CD4-positive, CD25-positive, alpha-beta regulatory T cell (primary cell): ENCODE measurements around the gene RNASE2. TPM values are rescaled to one million over a fixed set of nuclear protein-coding genes. Genes with fewer than 3 reads are reported as not detected.

ENCODE experiments used
- ATAC-seq, 2 donors: fragments of 150-1000 bp; cut with Tn5 transposase; one replicate each; pipeline ENCODE4 v1.10.0; 2021; ENCODE audit warnings: low read depth in 2 of 2, moderate number of reproducible peaks in 2 of 2, moderate library complexity in 1 of 2
- DNase-seq, 3 donors: peaks; one replicate each; pipeline versions ENCODE4 v3.0.0 to v3.0.0-alpha.2; 2012 to 2022; ENCODE audit warnings: mixed read lengths in 1 of 3
- H3K27ac ChIP-seq: one replicate; pipeline ENCODE4 v1.7.0; 2013; ENCODE audit warnings: mild to moderate bottlenecking, low read length; ENCODE audit not compliant: insufficient read depth, poor library complexity, severe bottlenecking
- H3K27me3 ChIP-seq: one replicate; pipeline ENCODE4 v1.7.0; 2013; ENCODE audit warnings: low read length; ENCODE audit not compliant: control insufficient read depth, insufficient read depth
- H3K36me3 ChIP-seq: one replicate; pipeline ENCODE4 v1.7.0; 2013; ENCODE audit warnings: mild to moderate bottlenecking, low read length, moderate library complexity; ENCODE audit not compliant: control insufficient read depth, insufficient read depth
- H3K4me1 ChIP-seq: 2 replicates; pipeline ENCODE4 v1.7.0; 2013; ENCODE audit warnings: mild to moderate bottlenecking, low read length; ENCODE audit not compliant: insufficient read depth, control insufficient read depth, poor library complexity, severe bottlenecking
- H3K4me3 ChIP-seq: one replicate; pipeline ENCODE4 v1.7.0; 2013; ENCODE audit warnings: low read depth, mild to moderate bottlenecking, low read length, moderate library complexity
- H3K9me3 ChIP-seq, 2 experiments: 1 replicate in 1 of 2; 2 replicates in 1 of 2; pipeline ENCODE4 v1.7.0; 2013; ENCODE audit warnings: low read length in 2 of 2, mild to moderate bottlenecking in 1 of 2, moderate library complexity in 1 of 2; ENCODE audit not compliant: control insufficient read depth in 2 of 2
- H3K27ac Mint-ChIP-seq, 3 donors: one replicate each; pipeline ENCODE4 v1.8.0; 2020 to 2022; ENCODE audit warnings: mild to moderate bottlenecking in 3 of 3, mixed read lengths in 3 of 3, moderate library complexity in 2 of 3
- H3K27me3 Mint-ChIP-seq: one replicate; pipeline ENCODE4 v1.8.0; 2022; ENCODE audit warnings: mild to moderate bottlenecking, mixed read lengths
- H3K36me3 Mint-ChIP-seq: one replicate; pipeline ENCODE4 v1.8.0; 2020; ENCODE audit warnings: mixed read lengths
- H3K4me1 Mint-ChIP-seq, 4 donors: one replicate each; pipeline ENCODE4 v1.8.0; 2020 to 2022; ENCODE audit warnings: mixed read lengths in 4 of 4, mild to moderate bottlenecking in 1 of 4
- H3K4me3 Mint-ChIP-seq, 4 donors: one replicate each; pipeline ENCODE4 v1.8.0; 2020 to 2022; ENCODE audit warnings: mild to moderate bottlenecking in 4 of 4, mixed read lengths in 4 of 4, moderate library complexity in 3 of 4
- H3K9me3 Mint-ChIP-seq, 7 donors: one replicate each; pipeline ENCODE4 v1.8.0; 2020 to 2022; ENCODE audit warnings: mixed read lengths in 7 of 7, mild to moderate bottlenecking in 3 of 7, moderate library complexity in 2 of 7
- polyA plus RNA-seq, 4 donors: library from polyadenylated mRNA; unstranded; fragments of 300-500 nt; fragmentation: Illumina TruSeq; gene quantifications; one replicate each; pipeline ENCODE4 v1.2.3, GENCODE V29; 2021
- total RNA-seq: library from RNA; stranded (reverse); gene quantifications from one replicate; pipeline ENCODE4 v1.2.3, GENCODE V29; 2022

Gene RNASE2
- total and polyA plus RNA-seq, 5 donors from 2014 or later = 0.29 to 0.70 TPM; not detected in 3

DNA sequence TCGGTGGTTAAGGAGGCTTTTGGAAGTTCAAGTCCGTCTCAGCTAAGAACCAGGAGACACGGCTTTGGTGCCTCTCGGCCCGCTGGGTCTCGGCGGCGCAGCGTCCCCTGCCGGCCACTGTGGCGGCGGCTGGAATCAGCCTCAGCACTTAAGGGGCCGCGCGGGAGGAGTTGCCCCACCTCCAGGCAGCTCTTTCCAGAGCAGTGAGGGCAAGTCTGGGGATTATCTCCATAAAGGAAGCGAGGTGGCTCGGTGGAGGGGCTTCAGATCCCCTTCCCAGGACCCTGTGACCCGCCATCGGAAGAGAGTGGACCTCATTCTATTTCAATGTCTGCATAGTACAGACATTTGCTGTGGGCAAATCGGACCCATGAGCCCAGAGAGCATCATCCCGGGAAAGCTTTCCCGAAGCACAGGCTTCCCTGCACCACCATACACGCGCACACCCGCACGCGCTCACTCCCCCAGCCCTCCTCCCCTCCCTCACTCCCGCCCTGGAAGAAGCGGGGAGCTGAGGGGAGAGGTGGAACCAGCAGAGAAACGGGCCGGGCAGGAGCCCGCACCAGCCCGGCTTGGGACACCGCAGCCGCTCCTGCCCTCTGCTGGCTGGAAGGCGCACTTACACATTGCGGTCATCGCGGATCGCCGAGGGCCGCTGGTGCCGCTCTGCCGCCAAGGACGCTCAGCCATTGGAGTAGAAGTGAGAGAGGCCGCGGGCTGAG is 15.9 kb downstream of the RNASE2 start:
- peaks cover 34% of the 10 kb centered on the region for H3K27me3 ChIP-seq
- peak overlapping the region; percentile 78 for H3K4me3 ChIP-seq
- H3K27ac Mint-ChIP-seq = peak overlapping the region in 2 of 3 donors; percentile 74 to 77
- no peaks in the 10 kb centered on the region for H3K36me3 Mint-ChIP-seq
- no peak overlapping the region for H3K27ac ChIP-seq
- H3K9me3 ChIP-seq = no peaks in the 10 kb centered on the region
- H3K4me1 Mint-ChIP-seq = peaks cover 6 to 12% (median 11%) of the 10 kb centered on the region in 4 donors
- peak; percentile 87 to 88 for ATAC-seq
- DNase-seq = peak; percentile 63 to 81 (median 74)
- H3K9me3 Mint-ChIP-seq = peaks cover 0 to 2% (median 0%) of the 10 kb centered on the region in 7 donors
- H3K4me1 ChIP-seq = peaks cover 15% of the 10 kb centered on the region
- H3K36me3 ChIP-seq = no peaks in the 10 kb centered on the region
- peak overlapping the region; percentile 86 to 90 (median 88) for H3K4me3 Mint-ChIP-seq
- H3K27me3 Mint-ChIP-seq = peaks cover 50% of the 10 kb centered on the region

DNA sequence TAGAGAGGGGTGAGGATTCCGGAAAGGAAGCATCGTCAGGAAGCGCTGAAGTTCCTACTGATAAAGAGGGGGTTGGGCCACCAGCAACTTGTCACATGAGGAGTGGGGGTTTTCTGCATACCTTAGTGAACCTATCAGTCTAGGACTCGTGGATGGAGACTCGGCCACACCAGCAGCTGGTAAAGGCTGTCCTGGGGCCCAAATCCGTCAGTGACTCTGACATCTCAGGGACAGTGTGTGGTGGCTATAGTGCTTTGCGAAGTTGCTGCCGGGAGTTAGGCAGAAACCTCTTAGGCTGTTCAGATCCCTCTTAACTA is 16.4 kb downstream of the RNASE2 start:
- H3K4me3 ChIP-seq = no peak overlapping the region
- H3K36me3 ChIP-seq = no peaks in the 10 kb centered on the region
- peaks cover 6 to 12% (median 11%) of the 10 kb centered on the region in 4 donors for H3K4me1 Mint-ChIP-seq
- H3K4me3 Mint-ChIP-seq = peak overlapping the region; percentile 86 to 90 (median 88)
- peaks cover 15% of the 10 kb centered on the region for H3K4me1 ChIP-seq
- peak in 1 of 2 donors; percentile 27 for ATAC-seq
- DNase-seq = no peak
- peaks cover 50% of the 10 kb centered on the region for H3K27me3 Mint-ChIP-seq
- peak overlapping the region in 2 of 3 donors; percentile 74 to 77 for H3K27ac Mint-ChIP-seq
- no peak overlapping the region for H3K27ac ChIP-seq
- H3K9me3 Mint-ChIP-seq = peaks cover 0 to 2% (median 0%) of the 10 kb centered on the region in 7 donors
- H3K36me3 Mint-ChIP-seq = no peaks in the 10 kb centered on the region
- peaks cover 31% of the 10 kb centered on the region for H3K27me3 ChIP-seq
- H3K9me3 ChIP-seq = no peaks in the 10 kb centered on the region

DNA sequence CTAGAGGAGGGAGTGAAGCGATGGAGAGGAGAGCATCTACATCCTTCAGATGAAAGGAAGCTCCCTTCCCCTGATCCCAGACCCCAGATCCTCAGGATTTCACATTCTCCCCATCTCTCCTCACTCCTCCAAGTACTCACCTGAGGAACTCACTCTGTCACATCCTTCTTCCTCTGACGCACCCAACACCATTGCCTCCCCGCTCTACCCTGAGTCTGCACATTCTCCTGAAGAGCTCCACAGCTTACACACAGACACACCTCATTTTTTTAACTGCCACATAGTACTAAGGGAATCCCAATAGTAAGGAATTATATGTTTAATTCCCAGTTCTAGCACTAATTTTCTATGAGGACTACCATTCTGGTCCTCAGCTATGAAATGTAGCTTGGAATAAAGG is 18.2 kb downstream of the RNASE2 start:
- no peaks in the 10 kb centered on the region for H3K36me3 ChIP-seq
- H3K4me1 ChIP-seq = peaks cover 15% of the 10 kb centered on the region
- H3K27me3 Mint-ChIP-seq = peaks cover 45% of the 10 kb centered on the region
- H3K36me3 Mint-ChIP-seq = no peaks in the 10 kb centered on the region
- H3K9me3 Mint-ChIP-seq = peaks cover 0 to 2% (median 0%) of the 10 kb centered on the region in 7 donors
- no peak overlapping the region for H3K4me3 ChIP-seq
- peaks cover 14% of the 10 kb centered on the region for H3K27me3 ChIP-seq
- no peak overlapping the region for H3K4me3 Mint-ChIP-seq
- H3K27ac ChIP-seq = no peak overlapping the region
- no peak overlapping the region for H3K27ac Mint-ChIP-seq
- ATAC-seq (no peak), DNase-seq (no peak)
- H3K4me1 Mint-ChIP-seq = peaks cover 6 to 12% (median 11%) of the 10 kb centered on the region in 4 donors
- no peaks in the 10 kb centered on the region for H3K9me3 ChIP-seq

DNA sequence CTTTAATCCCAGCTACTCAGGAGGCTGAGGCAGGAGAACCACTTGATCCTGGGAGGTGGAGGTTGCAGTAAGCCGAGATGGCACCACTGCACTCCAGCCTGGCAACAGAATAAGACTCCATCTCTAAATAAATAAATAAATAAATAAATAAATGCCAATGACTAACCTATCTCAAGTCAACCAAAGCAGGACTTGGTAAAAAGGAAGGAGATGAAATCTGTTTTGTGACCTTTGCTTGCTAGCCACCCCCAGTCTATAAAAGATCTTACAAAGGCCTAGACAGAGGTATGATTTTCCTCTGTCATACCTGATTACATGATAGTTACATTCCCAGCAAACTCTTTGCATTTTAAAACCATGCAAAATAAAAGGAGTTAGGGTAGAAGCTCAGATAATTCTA is 21.0 kb downstream of the RNASE2 start:
- Histone ChIP-seq H3K27ac (no peak overlapping the region), H3K9me3 (no peaks in the 10 kb centered on the region), H3K4me1 (peaks cover 6% of the 10 kb centered on the region), H3K4me3 (no peak overlapping the region), H3K27me3 (peaks cover 10% of the 10 kb centered on the region), H3K36me3 (no peaks in the 10 kb centered on the region)
- peaks cover 0 to 2% (median 0%) of the 10 kb centered on the region in 7 donors for H3K9me3 Mint-ChIP-seq
- peaks cover 43% of the 10 kb centered on the region for H3K27me3 Mint-ChIP-seq
- no peaks in the 10 kb centered on the region for H3K36me3 Mint-ChIP-seq
- no peak overlapping the region for H3K27ac Mint-ChIP-seq
- peaks cover under 1 to 5% (median 3%) of the 10 kb centered on the region in 4 donors for H3K4me1 Mint-ChIP-seq
- no peak overlapping the region for H3K4me3 Mint-ChIP-seq
- ATAC-seq = no peak
- no peak for DNase-seq

DNA sequence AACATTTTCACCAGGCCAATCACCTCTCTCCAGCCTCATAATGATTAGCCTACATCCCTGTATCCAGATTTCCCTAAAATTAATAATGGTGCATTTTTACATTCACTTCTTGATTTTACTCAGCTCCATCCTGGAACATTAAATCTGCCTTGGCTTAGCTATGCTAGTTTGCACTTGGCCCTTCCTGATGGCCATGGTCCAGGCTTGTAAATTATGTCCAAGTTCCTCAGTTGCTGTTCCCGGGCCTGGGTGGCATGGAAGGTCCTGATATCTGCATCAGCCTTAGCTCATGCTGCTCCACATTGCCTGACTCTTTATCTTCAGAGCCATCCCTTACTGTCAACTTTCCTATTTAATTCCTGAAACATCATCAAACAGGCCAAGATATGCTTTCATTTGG is 23.4 kb downstream of the RNASE2 start:
- no peak overlapping the region for H3K27ac Mint-ChIP-seq
- no peaks in the 10 kb centered on the region for H3K36me3 ChIP-seq
- H3K9me3 Mint-ChIP-seq = no peaks in the 10 kb centered on the region

DNA sequence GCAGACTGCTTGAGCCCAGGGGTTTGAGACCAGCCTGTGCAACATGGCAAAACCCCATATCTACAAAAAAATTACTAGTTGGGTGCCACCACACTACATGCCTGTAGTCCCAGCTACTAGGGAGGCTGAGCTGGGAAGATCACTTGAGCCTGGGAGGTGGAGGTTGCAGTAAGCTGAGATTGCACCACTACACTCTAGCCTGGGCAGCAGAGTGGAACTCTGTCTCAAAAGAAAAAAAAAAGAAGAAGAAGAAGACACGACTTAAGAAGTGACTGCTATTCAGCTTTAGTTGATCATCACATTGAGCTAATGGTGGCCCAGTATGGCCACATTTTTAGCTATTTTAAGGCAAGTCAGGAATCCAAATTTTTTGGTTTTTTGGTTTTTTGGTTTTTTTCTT is 25.6 kb downstream of the RNASE2 start:
- Mint-ChIP-seq H3K4me1 (no peaks in the 10 kb centered on the region), H3K9me3 (no peaks in the 10 kb centered on the region), H3K36me3 (no peaks in the 10 kb centered on the region), H3K27ac (no peak overlapping the region), H3K27me3 (peaks cover 29% of the 10 kb centered on the region), H3K4me3 (no peak overlapping the region)
- no peak for DNase-seq
- H3K9me3 ChIP-seq = no peaks in the 10 kb centered on the region
- peaks cover 6% of the 10 kb centered on the region for H3K27me3 ChIP-seq
- H3K4me3 ChIP-seq = no peak overlapping the region
- ATAC-seq = no peak
- no peaks in the 10 kb centered on the region for H3K36me3 ChIP-seq
- H3K4me1 ChIP-seq = no peaks in the 10 kb centered on the region
- no peak overlapping the region for H3K27ac ChIP-seq

More for the DNA sequence above, 23.4 kb downstream of the RNASE2 start:
- ATAC-seq (no peak), DNase-seq (no peak)
- Mint-ChIP-seq H3K4me1 (no peaks in the 10 kb centered on the region), H3K27me3 (peaks cover 36% of the 10 kb centered on the region), H3K4me3 (no peak overlapping the region), H3K36me3 (no peaks in the 10 kb centered on the region)
- Histone ChIP-seq H3K27me3 (peaks cover 5% of the 10 kb centered on the region), H3K4me3 (no peak overlapping the region), H3K27ac (no peak overlapping the region), H3K4me1 (no peaks in the 10 kb centered on the region), H3K9me3 (no peaks in the 10 kb centered on the region)

DNA sequence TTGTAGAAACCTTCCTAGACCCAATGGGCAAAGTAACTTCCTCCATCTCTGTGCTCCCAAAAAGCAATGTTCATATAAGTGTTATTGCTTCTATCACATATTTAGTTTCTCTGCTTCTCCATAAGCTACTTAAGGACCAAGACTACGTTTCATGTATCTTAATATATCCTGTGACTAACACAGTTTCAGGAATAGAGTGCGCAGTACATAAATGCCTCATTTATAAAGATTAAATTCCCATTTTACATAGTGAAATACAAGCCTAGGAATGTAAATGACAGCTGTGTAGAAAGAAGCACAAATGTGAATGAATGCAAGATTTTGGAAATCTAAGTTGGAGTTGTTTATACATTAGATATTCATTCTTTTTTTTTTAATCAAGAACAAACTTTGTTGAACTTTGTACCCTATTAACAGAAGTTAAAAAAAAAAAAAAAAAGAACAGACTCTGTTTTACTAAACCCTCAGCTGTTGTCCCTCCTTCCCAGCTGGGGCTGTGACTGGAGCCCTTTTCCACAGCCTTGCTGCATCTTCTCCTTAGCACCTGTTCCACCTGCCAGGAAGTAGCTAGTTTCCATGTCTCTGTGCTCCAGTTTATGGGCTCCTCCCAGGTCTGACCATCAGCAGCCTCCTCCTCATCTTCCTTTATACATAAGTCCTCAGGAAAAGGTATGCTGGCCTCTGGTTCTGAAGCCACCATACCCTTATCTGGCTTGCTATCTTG is 27.5 kb downstream of the RNASE2 start:
- peaks cover 28% of the 10 kb centered on the region for H3K27me3 Mint-ChIP-seq
- H3K4me1 ChIP-seq = no peaks in the 10 kb centered on the region
- H3K9me3 Mint-ChIP-seq = no peaks in the 10 kb centered on the region
- no peak overlapping the region for H3K27ac ChIP-seq
- no peak overlapping the region for H3K27ac Mint-ChIP-seq
- no peak overlapping the region for H3K4me3 Mint-ChIP-seq
- no peaks in the 10 kb centered on the region for H3K4me1 Mint-ChIP-seq
- no peaks in the 10 kb centered on the region for H3K36me3 ChIP-seq
- H3K36me3 Mint-ChIP-seq = no peaks in the 10 kb centered on the region
- peaks cover 6% of the 10 kb centered on the region for H3K27me3 ChIP-seq
- H3K4me3 ChIP-seq = no peak overlapping the region
- H3K9me3 ChIP-seq = no peaks in the 10 kb centered on the region
- ATAC-seq (no peak), DNase-seq (no peak)
